Measurements from ENCODE around the gene ANKRD30B.
"Not testable (repeated sequence)": the region's sequence is repeated elsewhere in the genome, so short reads cannot be mapped to it uniquely, and the experiment has no call there.

DNA sequence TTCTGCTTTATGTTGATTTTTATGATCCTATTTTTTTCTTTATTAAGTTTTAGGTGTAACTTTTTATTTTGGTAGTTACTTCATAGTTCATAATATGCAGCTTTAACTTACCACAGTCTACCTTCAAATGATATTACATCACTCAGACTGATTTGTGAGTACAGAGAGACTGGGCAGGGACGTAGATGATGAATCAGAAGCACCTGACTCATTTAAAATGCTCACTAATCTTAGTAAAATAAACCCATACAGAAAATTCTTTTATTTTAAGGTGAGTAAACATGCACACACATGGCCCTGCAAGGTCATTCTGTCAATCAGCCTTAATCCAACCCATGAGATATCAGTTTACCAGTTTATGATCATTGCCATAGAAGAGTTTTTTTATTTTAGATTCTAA lies 8.9 kb upstream of the ANKRD30B start:
- TF ChIP-seq POLR2A (IDR thresholded peaks at IDR 0.05; ENCODE audit: low read depth, low read length); CTCF (IDR thresholded peaks at IDR 0.05; ENCODE audit: extremely low read depth in 1 of 2, insufficient read depth in 1 of 2, low read depth in 1 of 2, low read length in 2 of 2); MYC (IDR thresholded peaks at IDR 0.05; ENCODE audit: low read depth, low read length); POLR2AphosphoS5 (IDR thresholded peaks at IDR 0.05; ENCODE audit: insufficient read depth, low read depth, low read length): not testable (repeated sequence)
- TF ChIP-seq, protein P1, sequence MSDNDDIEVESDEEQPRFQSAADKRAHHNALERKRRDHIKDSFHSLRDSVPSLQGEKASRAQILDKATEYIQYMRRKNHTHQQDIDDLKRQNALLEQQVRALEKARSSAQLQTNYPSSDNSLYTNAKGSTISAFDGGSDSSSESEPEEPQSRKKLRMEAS (IDR thresholded peaks at IDR 0.05; ENCODE audit: insufficient read depth, insufficient read length): not testable (repeated sequence)

Measured in endothelial cell of umbilical vein (primary cell).